Measurements from ENCODE around the gene BCAR1.

Gene BCAR1

DNA sequence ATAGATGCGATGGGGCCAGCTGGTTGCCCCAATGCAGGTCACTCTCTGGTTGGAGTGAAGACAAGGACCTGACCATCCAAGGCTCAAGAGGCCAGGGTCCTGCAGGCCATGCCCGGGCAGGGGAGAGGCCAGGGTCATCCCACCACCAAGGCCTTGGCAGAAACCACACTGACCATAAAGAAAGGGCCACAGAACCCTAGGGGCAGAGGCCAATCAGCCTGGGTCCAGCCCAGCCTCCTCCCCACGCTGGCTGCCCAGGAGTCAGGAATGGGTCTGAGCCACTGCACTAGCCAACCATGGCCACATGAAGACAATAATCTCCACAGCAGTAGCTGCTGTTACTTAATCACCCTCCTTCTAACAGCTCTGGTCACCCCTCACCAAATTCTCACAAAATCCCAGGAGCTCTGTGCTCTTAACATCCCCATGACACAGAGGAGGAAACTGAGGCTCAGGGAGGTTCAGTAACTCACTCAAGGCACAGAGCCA lies 10.2 kb upstream of the BCAR1 start:
- Histone ChIP-seq H4K20me1 (ENCODE audit: insufficient read depth, low read length) (peaks cover 30% of the 10 kb centered on the region), H3K4me3 (ENCODE audit: low read depth in 1 of 2, low read length in 2 of 2) (no peak overlapping the region), H2AFZ (ENCODE audit: low read depth, low read length) (no peak overlapping the region), H3K27ac (ENCODE audit: low read length) (no peak overlapping the region), H3K4me1 (ENCODE audit: insufficient read depth, low read length) (no peaks in the 10 kb centered on the region), H3K4me2 (ENCODE audit: insufficient read depth, low read length) (no peak overlapping the region), H3K9ac (ENCODE audit: low read depth, low read length) (no peak overlapping the region), H3K27me3 (ENCODE audit: insufficient read depth, low read length, poor library complexity) (no peaks in the 10 kb centered on the region), H3K79me2 (ENCODE audit: insufficient read depth, low read length) (no peaks in the 10 kb centered on the region), H3K9me3 (ENCODE audit: insufficient read depth, low read length, severe bottlenecking) (no peaks in the 10 kb centered on the region), H3K36me3 (ENCODE audit: insufficient read depth, low read length) (no peaks in the 10 kb centered on the region)
- no peak for DNase-seq
- TF ChIP-seq, protein P1, sequence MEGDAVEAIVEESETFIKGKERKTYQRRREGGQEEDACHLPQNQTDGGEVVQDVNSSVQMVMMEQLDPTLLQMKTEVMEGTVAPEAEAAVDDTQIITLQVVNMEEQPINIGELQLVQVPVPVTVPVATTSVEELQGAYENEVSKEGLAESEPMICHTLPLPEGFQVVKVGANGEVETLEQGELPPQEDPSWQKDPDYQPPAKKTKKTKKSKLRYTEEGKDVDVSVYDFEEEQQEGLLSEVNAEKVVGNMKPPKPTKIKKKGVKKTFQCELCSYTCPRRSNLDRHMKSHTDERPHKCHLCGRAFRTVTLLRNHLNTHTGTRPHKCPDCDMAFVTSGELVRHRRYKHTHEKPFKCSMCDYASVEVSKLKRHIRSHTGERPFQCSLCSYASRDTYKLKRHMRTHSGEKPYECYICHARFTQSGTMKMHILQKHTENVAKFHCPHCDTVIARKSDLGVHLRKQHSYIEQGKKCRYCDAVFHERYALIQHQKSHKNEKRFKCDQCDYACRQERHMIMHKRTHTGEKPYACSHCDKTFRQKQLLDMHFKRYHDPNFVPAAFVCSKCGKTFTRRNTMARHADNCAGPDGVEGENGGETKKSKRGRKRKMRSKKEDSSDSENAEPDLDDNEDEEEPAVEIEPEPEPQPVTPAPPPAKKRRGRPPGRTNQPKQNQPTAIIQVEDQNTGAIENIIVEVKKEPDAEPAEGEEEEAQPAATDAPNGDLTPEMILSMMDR (IDR thresholded peaks at IDR 0.05; ENCODE audit: borderline replicate concordance, extremely low read depth, low read length, poor library complexity, severe bottlenecking): no peak
- no peak for TF ChIP-seq EZH2 (IDR thresholded peaks at IDR 0.05; ENCODE audit: borderline replicate concordance, low read depth, low read length, severe bottlenecking)
- no peak for ATAC-seq (ENCODE audit: insufficient read depth, low read depth)

DNA sequence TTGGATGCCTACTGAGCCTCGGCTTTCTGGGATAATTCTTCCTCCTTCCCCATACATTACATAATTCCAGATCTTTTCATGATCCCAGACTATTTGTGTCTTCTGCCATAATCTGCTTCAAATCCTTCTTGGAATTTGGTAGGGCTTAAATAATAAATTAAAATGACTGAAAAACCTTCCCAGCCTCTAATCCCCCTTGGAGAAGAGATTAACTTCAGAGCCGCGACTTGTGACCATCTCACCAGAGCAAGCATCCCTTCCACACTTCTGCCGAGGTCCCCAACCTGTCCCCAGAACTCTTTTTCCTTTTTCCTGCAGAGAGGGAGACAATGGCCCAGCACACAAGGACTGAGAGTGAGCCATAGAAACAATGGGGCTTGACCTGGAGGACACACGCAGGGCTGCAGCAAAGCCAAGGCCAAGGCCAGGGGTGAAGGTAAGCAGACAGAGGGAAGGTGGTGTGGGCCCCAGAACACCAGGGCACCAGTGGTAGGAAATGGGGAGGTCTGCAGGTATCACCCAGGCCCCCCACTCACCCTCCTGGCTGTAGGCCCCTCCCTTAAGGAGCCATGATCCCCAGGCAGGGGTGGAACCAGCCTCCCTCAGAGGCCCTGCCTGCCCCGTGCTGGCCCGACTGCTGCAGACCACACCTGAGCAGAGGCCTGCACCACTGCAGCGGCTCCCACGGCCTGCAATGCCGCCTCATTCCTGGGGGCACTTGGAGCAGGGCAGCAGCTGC lies 9.6 kb upstream of the BCAR1 start:
- H3K4me3 ChIP-seq (ENCODE audit: low read depth in 1 of 2, low read length in 2 of 2): no peak overlapping the region
- no peaks in the 10 kb centered on the region for H3K36me3 ChIP-seq (ENCODE audit: insufficient read depth, low read length)
- no peaks in the 10 kb centered on the region for H3K9me3 ChIP-seq (ENCODE audit: insufficient read depth, low read length, severe bottlenecking)
- no peaks in the 10 kb centered on the region for H3K27me3 ChIP-seq (ENCODE audit: insufficient read depth, low read length, poor library complexity)
- H4K20me1 ChIP-seq (ENCODE audit: insufficient read depth, low read length): peaks cover 27% of the 10 kb centered on the region
- H3K4me1 ChIP-seq (ENCODE audit: insufficient read depth, low read length): no peaks in the 10 kb centered on the region
- no peak for ATAC-seq (ENCODE audit: insufficient read depth, low read depth)
- H3K79me2 ChIP-seq (ENCODE audit: insufficient read depth, low read length): no peaks in the 10 kb centered on the region
- DNase-seq: no peak
- H3K9ac ChIP-seq (ENCODE audit: low read depth, low read length): no peak overlapping the region
- no peak overlapping the region for H2AFZ ChIP-seq (ENCODE audit: low read depth, low read length)
- H3K4me2 ChIP-seq (ENCODE audit: insufficient read depth, low read length): no peak overlapping the region
- H3K27ac ChIP-seq (ENCODE audit: low read length): no peak overlapping the region
- TF ChIP-seq EZH2 (IDR thresholded peaks at IDR 0.05; ENCODE audit: borderline replicate concordance, low read depth, low read length, severe bottlenecking): no peak
- TF ChIP-seq, protein P1 (IDR thresholded peaks at IDR 0.05; ENCODE audit: borderline replicate concordance, extremely low read depth, low read length, poor library complexity, severe bottlenecking): no peak

DNA sequence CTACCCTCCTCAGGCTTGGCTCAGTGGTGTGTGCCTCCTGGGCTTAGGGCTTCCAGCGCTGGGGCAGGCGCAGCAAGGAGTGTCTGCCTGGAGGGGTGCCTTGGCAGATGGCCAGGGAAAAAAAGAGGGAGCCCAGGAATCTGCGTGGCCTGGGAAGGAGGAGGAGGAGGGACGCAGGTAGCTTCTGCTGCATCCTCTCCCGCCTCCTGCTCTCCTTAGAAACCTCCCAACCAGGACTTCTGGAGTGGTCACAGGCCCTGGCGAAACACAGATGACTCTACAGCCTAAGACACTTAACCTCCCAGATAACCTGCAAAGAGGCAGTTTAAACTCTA lies 7.3 kb upstream of the BCAR1 start:
- Histone ChIP-seq H3K4me3 (ENCODE audit: low read depth in 1 of 2, low read length in 2 of 2) (no peak overlapping the region), H3K9me3 (ENCODE audit: insufficient read depth, low read length, severe bottlenecking) (no peaks in the 10 kb centered on the region), H3K27ac (ENCODE audit: low read length) (no peak overlapping the region), H3K9ac (ENCODE audit: low read depth, low read length) (no peak overlapping the region), H2AFZ (ENCODE audit: low read depth, low read length) (no peak overlapping the region), H3K27me3 (ENCODE audit: insufficient read depth, low read length, poor library complexity) (peaks cover 7% of the 10 kb centered on the region), H3K4me1 (ENCODE audit: insufficient read depth, low read length) (no peaks in the 10 kb centered on the region), H3K79me2 (ENCODE audit: insufficient read depth, low read length) (no peaks in the 10 kb centered on the region), H3K4me2 (ENCODE audit: insufficient read depth, low read length) (no peak overlapping the region), H4K20me1 (ENCODE audit: insufficient read depth, low read length) (peaks cover 17% of the 10 kb centered on the region; the same call in 1 of the 2 replicates), H3K36me3 (ENCODE audit: insufficient read depth, low read length) (no peaks in the 10 kb centered on the region)
- ATAC-seq (ENCODE audit: insufficient read depth, low read depth) (no peak), DNase-seq (no peak)
- TF ChIP-seq, protein P1 (IDR thresholded peaks at IDR 0.05; ENCODE audit: borderline replicate concordance, extremely low read depth, low read length, poor library complexity, severe bottlenecking): no peak
- TF ChIP-seq EZH2 (IDR thresholded peaks at IDR 0.05; ENCODE audit: borderline replicate concordance, low read depth, low read length, severe bottlenecking): no peak

All from DND-41 (cell line).